Stimulated activated CD4-positive, alpha-beta T cell treated with anti-CD3 and anti-CD28 coated beads, Interleukin-2, amount 100 ng/mL, for 48 hours (primary cell): Measurements from ENCODE around the gene KRTAP15-1.

Experiments used
- DNase-seq, 2 donors: peaks; one replicate each; pipeline ENCODE4 v3.0.0-alpha.2; 2020

The KRTAP15-1 gene, protein sequence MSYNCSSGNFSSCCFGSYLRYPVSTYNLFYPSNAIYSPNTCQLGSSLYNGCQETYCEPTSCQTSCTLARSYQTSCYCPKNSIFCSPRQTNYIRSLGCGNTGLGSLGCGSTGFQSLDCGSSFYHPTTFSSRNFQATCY

GRCh38 chr21:30439975-30440374 is at the start of gene KRTAP15-1:
Gene KRTAP15-1 (plus strand): TSS chr21:30440275. CDS start chr21:30440328, 53 bp downstream.
- no peak for DNase-seq

DNA sequence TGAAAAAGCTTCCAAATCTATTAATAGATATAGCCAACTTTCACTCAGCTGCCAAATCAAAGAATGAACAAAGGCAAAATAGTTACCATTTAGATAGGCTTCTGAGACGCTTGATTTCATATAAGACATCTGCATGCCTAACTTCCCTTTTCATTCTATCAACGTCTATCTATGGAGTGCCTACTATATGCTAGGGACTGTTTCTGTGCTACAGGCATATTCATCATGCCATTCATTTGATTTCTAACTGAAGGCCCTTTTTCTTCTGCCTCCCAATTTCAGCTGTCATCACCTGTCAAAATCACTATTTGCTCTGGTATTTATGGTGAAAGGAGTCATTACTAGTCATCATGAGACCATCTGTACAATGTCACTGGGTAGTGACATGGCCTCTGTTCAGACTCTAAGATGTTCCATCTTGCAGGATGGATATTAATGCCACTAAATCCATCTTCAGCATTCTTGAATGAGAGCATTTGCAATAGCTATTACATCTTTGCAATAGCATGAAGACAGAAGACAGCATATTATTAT is 48.5 kb upstream of the KRTAP15-1 start:
- DNase-seq = no peak

DNA sequence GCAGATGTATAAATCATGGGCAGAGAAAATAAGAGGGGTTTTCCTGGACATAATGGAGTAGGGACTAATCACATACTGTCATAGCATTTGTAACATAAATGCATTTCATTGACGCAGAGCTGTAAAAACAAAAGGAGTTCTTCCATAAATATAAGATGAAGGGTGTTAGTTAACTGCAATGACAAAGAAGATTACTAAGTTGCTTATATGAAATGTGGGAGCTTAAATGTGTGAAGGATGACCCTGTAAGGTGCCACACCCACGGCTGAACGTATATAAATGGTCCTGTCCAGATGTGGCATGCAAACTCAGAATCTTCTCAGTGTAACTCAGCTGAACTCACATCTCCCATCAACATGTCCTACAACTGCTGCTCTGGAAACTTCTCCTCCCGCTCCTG is 44.3 kb upstream of the KRTAP15-1 start, which contains the start of gene KRTAP13-1:
Gene KRTAP13-1, plus strand, starts transcription at position 301 of the 400 bp plus-strand sequence. Its CDS starts 56 bp downstream, at position 357.
- no peak for DNase-seq

DNA sequence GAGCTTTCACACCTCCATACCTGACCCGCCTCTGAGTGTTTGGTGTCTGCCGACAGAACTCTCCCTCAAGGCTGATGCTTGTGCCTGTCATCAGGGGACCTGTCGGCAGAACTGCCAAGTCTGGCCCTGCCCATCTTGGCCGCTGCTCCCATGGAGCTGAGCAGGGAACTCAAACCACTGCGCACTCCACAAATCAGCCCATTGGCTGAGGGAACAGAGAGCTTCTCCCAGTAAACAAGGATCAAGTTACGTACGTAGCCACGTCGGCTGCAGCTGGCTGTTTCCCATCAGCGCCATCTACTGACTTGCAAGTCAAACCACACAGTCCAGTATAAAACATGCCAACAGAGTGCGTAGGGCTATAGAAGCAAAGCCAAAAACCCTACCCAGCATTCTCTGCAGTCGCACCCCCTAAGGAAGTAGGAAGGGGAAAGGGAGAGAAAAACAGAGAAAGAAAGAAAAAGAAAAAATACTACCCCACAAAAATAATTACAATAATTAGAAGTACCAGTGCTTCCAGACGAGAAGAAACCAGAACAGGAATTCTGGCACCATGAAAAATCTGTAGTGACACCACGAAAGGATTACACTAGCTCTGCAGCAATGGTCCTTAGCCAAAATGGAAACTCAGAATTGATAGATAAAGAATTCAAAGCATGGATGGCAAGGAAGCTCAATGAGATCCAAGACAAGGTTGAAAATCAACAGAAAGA is 31.1 kb upstream of the KRTAP15-1 start:
- peak in 1 of 2 donors; percentile 2 for DNase-seq

- DNase-seq = no peak
Measured at GRCh38 chr21:30415993-30416392, 24.1 kb upstream of the KRTAP15-1 start.

DNA sequence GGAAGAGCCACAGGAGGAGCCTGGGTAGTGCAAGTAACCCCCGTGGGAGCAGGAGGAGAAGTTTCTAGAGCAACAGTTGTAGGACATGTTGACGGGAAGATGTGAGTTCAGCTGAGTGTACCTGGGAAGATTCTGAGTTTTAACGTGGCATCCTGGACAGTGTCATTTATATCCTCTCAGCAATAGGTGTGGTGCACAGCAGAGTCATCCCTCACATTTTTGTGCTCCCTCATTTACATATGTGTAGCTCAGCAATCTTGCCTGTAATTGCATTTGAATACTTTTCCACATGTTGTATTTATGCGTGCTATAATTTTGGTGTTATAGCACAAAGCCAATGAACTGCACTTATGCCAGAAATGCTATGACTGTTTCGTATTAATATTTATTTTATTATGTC is 14.2 kb upstream of the KRTAP15-1 start, which contains the start of gene KRTAP13-3:
Gene KRTAP13-3, minus strand, starts transcription at position 101 of the 400 bp plus-strand sequence. Its CDS starts 14 bp downstream, at position 87.
- DNase-seq = no peak

DNA sequence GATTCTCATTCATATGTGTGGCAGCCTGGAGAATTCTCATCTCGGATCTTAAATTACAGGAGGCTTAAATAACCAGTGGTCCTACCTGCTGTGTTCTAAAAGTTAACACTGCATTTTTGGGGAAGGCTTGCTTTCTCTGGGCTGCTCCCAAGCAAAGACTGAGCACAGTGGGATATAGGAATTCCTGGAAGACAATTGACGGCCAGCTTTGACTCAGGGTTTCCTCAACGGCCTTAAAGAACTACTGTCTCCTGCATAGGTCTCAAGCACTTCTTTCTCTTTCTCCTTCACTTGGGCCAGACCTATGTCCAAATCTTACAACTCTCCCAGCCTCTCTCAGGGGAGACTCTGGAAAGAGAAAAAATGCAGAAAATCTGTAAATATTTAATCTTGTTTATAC is 13.3 kb upstream of the KRTAP15-1 start:
- DNase-seq = no peak

GRCh38 chr21:30430170-30430655 is 9.9 kb upstream of the KRTAP15-1 start, which contains the start of gene KRTAP13-4:
Gene KRTAP13-4 (plus strand): TSS chr21:30430220. CDS start chr21:30430276, 56 bp downstream.
- no peak for DNase-seq

GRCh38 chr21:30434033-30434631 is 5.9 kb upstream of the KRTAP15-1 start:
- DNase-seq = peak in 1 of 2 donors; percentile 3

DNA sequence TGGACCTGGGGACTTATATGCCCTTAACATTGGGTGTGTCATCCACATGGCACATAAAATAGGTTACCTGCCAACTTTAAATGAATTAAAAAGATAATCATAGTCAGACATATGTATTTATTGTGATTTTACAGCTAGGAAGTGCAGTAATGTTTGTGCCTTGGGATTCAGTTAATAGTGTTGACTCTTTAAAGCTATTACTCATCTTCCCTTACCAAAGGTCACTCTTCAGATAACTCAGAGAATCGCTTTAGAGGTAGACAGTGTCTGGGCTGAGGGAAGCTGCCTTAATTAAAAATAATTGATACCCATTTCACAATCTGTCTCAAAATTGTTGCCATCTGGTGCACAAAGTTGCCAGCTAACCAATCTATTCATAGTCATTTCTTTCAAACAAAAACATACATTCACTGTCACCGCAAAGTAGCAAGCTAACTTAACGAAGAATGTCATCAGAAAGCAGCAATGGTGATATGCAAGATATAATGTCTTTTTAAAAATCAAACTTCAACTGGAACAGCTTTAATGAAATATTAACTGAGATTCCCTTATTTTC is 3.0 kb upstream of the KRTAP15-1 start:
- no peak for DNase-seq

GRCh38 chr21:30443226-30443625 is 3.2 kb downstream of the KRTAP15-1 start:
- no peak for DNase-seq

DNA sequence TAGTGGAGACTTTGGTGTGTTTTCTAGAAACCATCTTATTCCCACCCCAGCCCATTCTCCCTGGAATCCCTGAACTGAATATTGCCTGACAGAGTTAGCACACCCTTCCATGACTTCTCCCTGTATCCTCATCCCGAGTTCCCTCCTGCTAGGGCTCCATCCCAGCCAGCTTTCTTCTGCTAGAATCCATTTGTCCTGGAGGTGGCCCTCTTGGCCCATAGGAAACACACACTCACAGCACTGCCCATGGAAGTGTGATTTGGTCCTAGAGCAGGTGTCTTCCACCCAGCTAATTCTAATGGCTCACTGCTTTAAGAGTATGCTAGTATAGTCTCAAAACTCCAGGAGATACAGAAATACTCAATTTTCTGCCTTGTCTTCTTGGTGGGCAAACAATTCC is 4.1 kb downstream of the KRTAP15-1 start:
- no peak for DNase-seq

DNA sequence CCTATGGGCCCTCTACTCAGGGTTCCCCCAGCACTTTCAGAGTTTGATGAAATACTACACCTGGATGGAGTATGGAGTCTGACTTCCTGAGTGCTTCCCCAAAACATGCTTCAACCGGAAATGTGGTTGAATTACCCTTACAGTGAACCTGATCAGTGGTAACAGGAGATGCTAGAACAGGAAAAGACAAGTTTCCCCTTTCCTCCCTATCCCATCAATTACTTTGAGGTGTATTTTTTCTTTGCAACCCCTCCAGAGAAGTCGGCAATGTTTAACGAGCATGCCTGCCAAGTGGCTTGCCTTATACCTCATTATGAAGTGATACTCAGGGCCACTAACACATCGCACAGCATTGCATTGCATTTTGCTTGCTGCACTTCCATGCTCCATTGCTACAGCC is 7.0 kb downstream of the KRTAP15-1 start:
- no peak for DNase-seq

GRCh38 chr21:30448514-30448913 is 8.4 kb downstream of the KRTAP15-1 start:
- DNase-seq = no peak

DNA sequence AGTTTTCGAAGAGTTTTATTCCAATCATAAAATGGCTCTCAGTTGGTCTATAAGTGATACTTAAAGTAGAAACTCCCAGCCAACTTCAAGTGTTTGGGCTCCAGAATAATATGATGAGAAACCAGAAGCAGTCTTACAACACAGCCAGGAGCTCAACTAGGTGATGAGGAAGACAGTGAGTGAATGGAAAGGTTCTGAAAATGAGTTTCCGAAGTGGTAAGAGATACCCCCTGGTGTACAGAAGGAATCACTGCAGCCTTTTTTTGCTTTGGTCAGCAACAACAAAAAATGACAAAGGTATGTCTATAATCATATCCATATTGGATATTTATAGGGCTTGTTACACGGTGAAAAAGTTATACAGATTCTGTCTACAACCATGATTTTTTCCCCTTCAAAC is 23.6 kb downstream of the KRTAP15-1 start:
- DNase-seq = no peak

DNA sequence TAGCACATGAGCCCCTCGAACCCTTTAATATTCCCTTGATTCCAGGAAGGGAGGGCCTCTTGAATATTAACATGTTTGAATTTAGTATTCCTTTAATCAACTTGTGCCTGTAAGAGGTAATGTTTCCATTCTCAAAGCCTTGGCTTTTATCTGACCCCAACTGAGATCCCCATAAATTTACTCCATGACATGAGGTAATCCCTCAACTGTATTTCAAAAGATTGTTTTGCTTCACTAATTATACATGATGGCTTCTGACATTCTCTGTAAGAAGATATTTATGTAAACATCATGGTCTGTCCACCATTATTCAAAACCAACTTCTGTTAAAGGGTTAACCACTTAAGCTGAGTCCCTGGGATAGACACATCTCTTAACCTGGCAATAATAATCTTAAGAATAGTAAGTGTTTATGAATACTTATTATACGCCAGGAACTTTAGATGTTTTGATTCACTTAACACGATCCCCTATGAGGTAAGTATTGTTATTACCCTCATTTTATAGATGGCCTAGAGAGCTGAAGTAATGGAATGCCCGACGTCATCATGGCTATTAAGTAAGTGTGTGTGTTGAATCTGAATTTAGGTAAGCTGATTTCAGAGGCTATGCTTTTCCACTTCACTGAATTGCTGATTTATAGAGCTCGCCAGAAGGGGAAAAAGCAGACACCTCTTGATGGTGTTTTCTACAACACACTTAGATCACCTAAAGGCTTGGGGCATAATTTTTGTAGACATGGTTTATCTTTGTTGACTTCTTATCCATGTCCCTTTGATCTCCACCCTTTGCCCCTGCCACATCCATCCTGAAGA is 29.0 kb downstream of the KRTAP15-1 start:
- DNase-seq = no peak

- no peak for DNase-seq
Measured at GRCh38 chr21:30478004-30478403, 37.9 kb downstream of the KRTAP15-1 start.

GRCh38 chr21:30479259-30479658 is 39.2 kb downstream of the KRTAP15-1 start:
- no peak for DNase-seq

- no peak for DNase-seq
Measured at GRCh38 chr21:30480145-30480544, 40.1 kb downstream of the KRTAP15-1 start, which contains the start of gene KRTAP19-1. Gene KRTAP19-1 (minus strand): TSS chr21:30480367. CDS start chr21:30480317, 50 bp downstream.

GRCh38 chr21:30482130-30482529 is 42.1 kb downstream of the KRTAP15-1 start:
- DNase-seq = no peak

DNA sequence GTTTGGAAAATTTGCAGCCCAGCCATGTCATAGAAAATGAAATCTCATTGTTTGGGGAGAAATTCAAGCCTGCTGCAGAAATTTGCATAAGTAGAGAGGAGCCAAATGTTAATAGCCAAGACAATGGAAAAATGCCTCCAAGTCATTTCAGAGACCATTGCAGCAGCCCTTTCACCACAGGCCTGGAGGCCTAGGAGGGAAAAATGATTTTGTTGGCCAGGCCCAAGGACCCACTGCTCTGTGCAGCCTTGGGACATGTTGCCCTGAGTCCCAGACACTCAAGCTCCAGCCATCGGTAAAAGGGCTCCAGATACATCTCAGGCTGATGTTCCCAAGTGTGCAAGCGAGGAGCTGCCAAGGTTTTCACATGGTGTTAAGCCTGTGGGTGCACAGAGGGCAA is 46.1 kb downstream of the KRTAP15-1 start:
- no peak for DNase-seq

DNA sequence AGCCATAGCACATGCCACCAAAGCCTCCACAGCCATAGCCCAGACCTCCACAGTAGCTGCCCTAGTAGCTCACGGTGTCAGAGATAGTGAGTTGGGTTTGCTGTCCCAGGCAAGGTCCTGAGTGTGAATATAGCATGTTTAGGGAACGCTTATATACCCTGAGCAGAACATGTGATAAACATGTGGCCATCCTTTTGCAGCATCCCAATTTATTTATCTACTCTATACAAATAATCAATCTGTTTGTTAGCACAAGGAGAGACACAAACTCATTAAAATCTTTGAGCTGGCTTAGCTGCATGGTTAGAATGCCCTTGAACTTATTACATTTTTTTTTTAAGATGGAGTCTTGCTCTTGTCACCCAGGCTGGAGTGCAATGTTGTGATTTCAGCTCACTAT is 47.3 kb downstream of the KRTAP15-1 start, which contains the start of gene KRTAP19-2:
Gene KRTAP19-2, minus strand, starts transcription at position 101 of the 400 bp plus-strand sequence. Its CDS starts 88 bp downstream, at position 13.
- DNase-seq = no peak
